A673 (cell line): ENCODE results near the gene RAB11A. TPM values are rescaled to one million over a fixed set of nuclear protein-coding genes. Genes with fewer than 3 reads are reported as not detected.
"Not testable (repeated sequence)": the region's sequence is repeated elsewhere in the genome, so short reads cannot be mapped to it uniquely, and the experiment has no call there.

Source experiments
- BruUV-seq: library from RNA; stranded (reverse); fragments of 400-500 nt; replicated peaks from 2 replicates; lab custom pipeline; 2021; lab: Mats Ljungman, UMichigan
- CTCF ChIA-PET: fragments of 300-600 bp; sonication (Branson Sonifier 250); formaldehyde crosslinking; loops from one replicate; lab custom pipeline; 2022; ENCODE audit warnings: antibody characterized with exemption; lab: Charles Lee
- POLR2A ChIA-PET: fragments of 300-600 bp; sonication (Branson Sonifier 250); formaldehyde crosslinking; loops from one replicate; lab custom pipeline; 2022; ENCODE audit warnings: antibody characterized with exemption; ENCODE audit not compliant: low non-redundant PET; lab: Charles Lee
- DNase-seq: peaks from one replicate; pipeline ENCODE4 v3.0.0-alpha.2; 2015; ENCODE audit warnings: low spot score
- H3K27ac ChIP-seq: fragments of 200-600 bp; sonication (generic); 2 replicates; pipeline ENCODE4 v1.5.1; 2016; ENCODE audit warnings: mixed run types, low read depth, mild to moderate bottlenecking, mixed read lengths, antibody characterized with exemption, low read length; ENCODE audit not compliant: poor library complexity, severe bottlenecking
- H3K27me3 ChIP-seq: fragments of 200-600 bp; sonication (generic); replicated peaks from 2 replicates; pipeline ENCODE4 v1.6.1; 2017; ENCODE audit warnings: mixed run types, low read depth, mild to moderate bottlenecking, mixed read lengths, antibody characterized with exemption, low read length; ENCODE audit not compliant: insufficient read depth, poor library complexity
- H3K36me3 ChIP-seq: fragments of 200-600 bp; sonication (generic); 2 replicates; pipeline ENCODE4 v1.6.1; 2016; ENCODE audit warnings: mixed run types, mild to moderate bottlenecking, mixed read lengths, antibody characterized with exemption, low read length; ENCODE audit not compliant: insufficient read depth, poor library complexity, severe bottlenecking
- H3K4me1 ChIP-seq: fragments of 200-600 bp; sonication (generic); 2 replicates; pipeline ENCODE4 v1.6.1; 2017; ENCODE audit warnings: mixed run types, mild to moderate bottlenecking, mixed read lengths, antibody characterized with exemption, low read length; ENCODE audit not compliant: insufficient read depth, poor library complexity, severe bottlenecking
- H3K4me3 ChIP-seq: fragments of 200-600 bp; sonication (generic); 2 replicates; pipeline ENCODE4 v1.5.1; 2016; ENCODE audit warnings: low read depth, mixed run types, mild to moderate bottlenecking, mixed read lengths, low read length; ENCODE audit not compliant: poor library complexity, severe bottlenecking
- H3K9me3 ChIP-seq: fragments of 200-600 bp; sonication (generic); 2 replicates; pipeline ENCODE4 v1.6.1; 2016; ENCODE audit warnings: mixed run types, low read depth, mild to moderate bottlenecking, mixed read lengths, antibody characterized with exemption, low read length; ENCODE audit not compliant: poor library complexity, severe bottlenecking
- CTCF ChIP-seq: fragments of 300-800, 200-600 bp; sonication (generic); conservative IDR thresholded peaks from 2 replicates; pipeline ENCODE4 v1.5.1; 2017; ENCODE audit warnings: low read depth, mild to moderate bottlenecking, antibody characterized with exemption, low read length, moderate library complexity, mixed read lengths
- EZH2 ChIP-seq: fragments of 200-600 bp; sonication (generic); IDR thresholded peaks from 2 replicates; pipeline ENCODE4 v1.6.1; 2017; ENCODE audit warnings: borderline replicate concordance, low read depth, mild to moderate bottlenecking, mixed read lengths, antibody characterized with exemption, low read length; ENCODE audit not compliant: poor library complexity, severe bottlenecking
- intact Hi-C: fragments of 100-400 bp; cut with micrococcal nuclease; formaldehyde crosslinking; loops from one replicate; pipeline ENCODE4 v1.10.0; 2022; ENCODE audit not compliant: unreplicated experiment
- total RNA-seq: library from RNA; stranded (reverse); gene quantifications from 2 replicates; pipeline ENCODE4 v1.2.3, GENCODE V29; 2021

The RAB11A gene
- total RNA-seq, 1 experiment from 2014 or later: 227 TPM

GRCh38 chr15:65863106-65863505 is 6.2 kb upstream of the RAB11A start:
- Histone ChIP-seq H3K27me3 (no peaks in the 10 kb centered on the region), H3K4me3 (no peak overlapping the region), H3K4me1 (no peaks in the 10 kb centered on the region), H3K9me3 (no peaks in the 10 kb centered on the region), H3K36me3 (no peaks in the 10 kb centered on the region), H3K27ac (no peak overlapping the region)
- POLR2A ChIA-PET: interaction anchor here (0.6 kb wide), 1 partner anchor 252 kb away, joined by 3 read pairs; the partner anchor contains the start of gene INTS14
- no peak for DNase-seq
- intact Hi-C loops: no loop called here
- CTCF ChIA-PET: interaction anchor here (0.5 to 1.9 kb wide), 5 partner anchors 30 to 612 kb away, joined by 3 to 13 read pairs (median 4); no protein-coding TSS in a partner anchor
- BruUV-seq: no TSS peak
- TF ChIP-seq CTCF (no peak), EZH2 (no peak)

GRCh38 chr15:65867244-65867643 is 2.0 kb upstream of the RAB11A start:
- intact Hi-C loops: no loop called here
- Histone ChIP-seq H3K4me1 (peaks cover 12% of the 10 kb centered on the region), H3K27ac (no peak overlapping the region), H3K4me3 (no peak overlapping the region), H3K9me3 (no peaks in the 10 kb centered on the region), H3K36me3 (no peaks in the 10 kb centered on the region), H3K27me3 (no peaks in the 10 kb centered on the region)
- BruUV-seq: no TSS peak
- no peak for TF ChIP-seq CTCF
- CTCF ChIA-PET: no interaction called here
- POLR2A ChIA-PET: no interaction called here
- DNase-seq: no peak

GRCh38 chr15:65867933-65868332 is 1.4 kb upstream of the RAB11A start:
- H3K36me3 ChIP-seq, intact Hi-C loops, H3K27me3 ChIP-seq, DNase-seq, BruUV-seq, CTCF ChIA-PET, POLR2A ChIA-PET, H3K9me3 ChIP-seq, H3K4me3 ChIP-seq: not testable (repeated sequence)
- peaks cover 12% of the 10 kb centered on the region for H3K4me1 ChIP-seq
- peak overlapping the region; percentile 89 for H3K27ac ChIP-seq

- Histone ChIP-seq H3K27me3 (no peaks in the 10 kb centered on the region), H3K9me3 (no peaks in the 10 kb centered on the region), H3K36me3 (no peaks in the 10 kb centered on the region), H3K4me3 (peak overlapping the region; percentile 90), H3K27ac (peak overlapping the region; percentile 89), H3K4me1 (peaks cover 12% of the 10 kb centered on the region)
- intact Hi-C loops: loop anchor here (1.0 kb wide), 1 partner anchor 76 kb away; the partner anchor contains the start of gene DENND4A
- no peak for TF ChIP-seq CTCF
- no peak for TF ChIP-seq EZH2
- ChIA-PET POLR2A (interaction anchor here (0.6 kb wide), 1 partner anchor 384 kb away, joined by 4 read pairs; no protein-coding TSS in a partner anchor), CTCF (interaction anchor here (0.5 to 1.1 kb wide), 2 partner anchors 141 to 258 kb away, joined by 3 to 5 read pairs; partner anchors contain the start of gene INTS14)
- no TSS peak for BruUV-seq
- peak; percentile 26 for DNase-seq
Observed at GRCh38 chr15:65868546-65869125, 655 bp upstream of the RAB11A start.
